K562 (cell line): ENCODE data around the gene PTPN12. TPM values are rescaled to one million over a fixed set of nuclear protein-coding genes. Genes with fewer than 3 reads are reported as not detected.

Experiments
- BRD4 ChIP-seq: fragments of 200-600 bp; sonication (generic); IDR thresholded peaks from 2 replicates; pipeline ENCODE4 v1.6.1; 2017; ENCODE audit warnings: inconsistent platforms
- CBX3 ChIP-seq, 2 experiments: IDR thresholded peaks; 1 replicate in 1 of 2; 2 replicates in 1 of 2; pipeline ENCODE4 v1.6.1; 2012; ENCODE audit warnings: inconsistent platforms in 2 of 2, low read length in 2 of 2, borderline replicate concordance in 1 of 2, control low read depth in 1 of 2
- ELF1 ChIP-seq: fragments of 200-800 bp; sonication (Bioruptor generic); IDR thresholded peaks from 2 replicates; pipeline ENCODE4 v1.6.1; 2016; ENCODE audit warnings: missing genetic modification characterization, missing compliant biosample characterization
- ETV1 ChIP-seq: fragments of 450-650 bp; conservative IDR thresholded peaks from 2 replicates; pipeline ENCODE4 v1.6.1; 2016; ENCODE audit warnings: missing genetic modification characterization, control low read depth, low read depth, missing compliant biosample characterization
- GABPA ChIP-seq: fragments of 200-800 bp; sonication (Bioruptor generic); conservative IDR thresholded peaks from 2 replicates; pipeline ENCODE4 v1.6.1; 2016; ENCODE audit warnings: low read depth, missing genetic modification characterization, missing compliant biosample characterization
- MYC ChIP-seq, 2 experiments: fragments of 250-450 bp in 1 of 2; sonication (Bioruptor Pico) in 1 of 2; IDR thresholded peaks; 2 replicates each; pipeline versions ENCODE4 v1.5.1 to v1.6.1; 2012 to 2021; ENCODE audit warnings: low read depth in 2 of 2, borderline replicate concordance in 1 of 2, improper control_type of control experiment in 1 of 2, low read length in 1 of 2, mild to moderate bottlenecking in 1 of 2, moderate library complexity in 1 of 2
- SETDB1 ChIP-seq: IDR thresholded peaks from one replicate; pipeline ENCODE4 v1.6.1; 2012; ENCODE audit warnings: low read length, control low read depth, inconsistent platforms
- SMAD4 ChIP-seq: fragments of 250-450 bp; sonication (Bioruptor Pico); conservative IDR thresholded peaks from 2 replicates; pipeline ENCODE4 v1.8.0; 2021; ENCODE audit warnings: inconsistent platforms, mild to moderate bottlenecking, moderate library complexity
- SMARCE1 ChIP-seq: fragments of 450-650 bp; IDR thresholded peaks from 2 replicates; pipeline ENCODE4 v1.7.1; 2016; ENCODE audit warnings: mild to moderate bottlenecking
- TAF7 ChIP-seq: fragments of 450-650 bp; IDR thresholded peaks from 2 replicates; pipeline ENCODE4 v1.6.1; 2016; ENCODE audit warnings: missing genetic modification characterization, missing compliant biosample characterization
- TEAD1 ChIP-seq, 2 experiments: fragments of 450-650 bp in 1 of 2; sonication (generic) in 1 of 2; formaldehyde crosslinking; IDR thresholded peaks; 2 replicates each; pipeline versions ENCODE4 v1.4.0 to v1.8.0; 2020 to 2022; ENCODE audit warnings: mild to moderate bottlenecking in 2 of 2, missing genetic modification reagents in 1 of 2
- ZBTB7A ChIP-seq: IDR thresholded peaks from 2 replicates; pipeline ENCODE4 v1.6.1; 2011; ENCODE audit warnings: low read depth, mild to moderate bottlenecking, low read length, moderate library complexity, borderline replicate concordance; ENCODE audit not compliant: control insufficient read depth
- ZNF395 ChIP-seq: fragments of 200-800 bp; sonication (Bioruptor generic); IDR thresholded peaks from 2 replicates; pipeline ENCODE4 v1.6.1; 2017; ENCODE audit warnings: missing genetic modification characterization, missing compliant biosample characterization
- polyA plus RNA-seq, 8 experiments: library from polyadenylated mRNA; depleted of rRNA in 4 of 8; stranded (reverse) in 5 of 8; unstranded in 3 of 8; fragments of >200 nt; fragmentation: Nextera tagmentation in 2 of 8; fragmentation: Illumina TruSeq in 1 of 8; extraction: Ambion mirVana in 2 of 8; extraction: Trizol in 1 of 8; gene quantifications; 2 replicates each; pipeline versions ENCODE4 v1.2.1 to v1.2.3, GENCODE V29; 2011 to 2014; ENCODE audit warnings: inconsistent platforms in 1 of 8, missing spikeins in 1 of 8
- total RNA-seq, 7 experiments: library from RNA; depleted of rRNA in 6 of 7; stranded (reverse); fragments of >200 nt in 6 of 7; fragmentation: Illumina TruSeq in 2 of 7; extraction: Trizol in 2 of 7; gene quantifications; 2 replicates each; pipeline versions ENCODE4 v1.2.1 to v1.2.3, GENCODE V29; 2011 to 2021; ENCODE audit warnings: low replicate concordance in 1 of 7
- TF ChIP-seq, protein P1 (sequence below), 2 experiments: fragments of 450-650 bp; IDR thresholded peaks; 2 replicates each; pipeline ENCODE4 v1.6.1; 2018; ENCODE audit warnings: mild to moderate bottlenecking in 2 of 2, low read depth in 1 of 2; ENCODE audit not compliant: partially characterized antibody in 2 of 2
- TF ChIP-seq, protein P2 (sequence below): fragments of 450-650 bp; IDR thresholded peaks from 2 replicates; pipeline ENCODE4 v1.6.1; 2018; ENCODE audit not compliant: partially characterized antibody

Gene PTPN12
- total and polyA plus RNA-seq, 9 of the 15 experiments (the other 6 are each of a cell fraction or from before 2014, with no cell fraction given), result 15.3 to 79.8 (median 26.6) TPM

DNA sequence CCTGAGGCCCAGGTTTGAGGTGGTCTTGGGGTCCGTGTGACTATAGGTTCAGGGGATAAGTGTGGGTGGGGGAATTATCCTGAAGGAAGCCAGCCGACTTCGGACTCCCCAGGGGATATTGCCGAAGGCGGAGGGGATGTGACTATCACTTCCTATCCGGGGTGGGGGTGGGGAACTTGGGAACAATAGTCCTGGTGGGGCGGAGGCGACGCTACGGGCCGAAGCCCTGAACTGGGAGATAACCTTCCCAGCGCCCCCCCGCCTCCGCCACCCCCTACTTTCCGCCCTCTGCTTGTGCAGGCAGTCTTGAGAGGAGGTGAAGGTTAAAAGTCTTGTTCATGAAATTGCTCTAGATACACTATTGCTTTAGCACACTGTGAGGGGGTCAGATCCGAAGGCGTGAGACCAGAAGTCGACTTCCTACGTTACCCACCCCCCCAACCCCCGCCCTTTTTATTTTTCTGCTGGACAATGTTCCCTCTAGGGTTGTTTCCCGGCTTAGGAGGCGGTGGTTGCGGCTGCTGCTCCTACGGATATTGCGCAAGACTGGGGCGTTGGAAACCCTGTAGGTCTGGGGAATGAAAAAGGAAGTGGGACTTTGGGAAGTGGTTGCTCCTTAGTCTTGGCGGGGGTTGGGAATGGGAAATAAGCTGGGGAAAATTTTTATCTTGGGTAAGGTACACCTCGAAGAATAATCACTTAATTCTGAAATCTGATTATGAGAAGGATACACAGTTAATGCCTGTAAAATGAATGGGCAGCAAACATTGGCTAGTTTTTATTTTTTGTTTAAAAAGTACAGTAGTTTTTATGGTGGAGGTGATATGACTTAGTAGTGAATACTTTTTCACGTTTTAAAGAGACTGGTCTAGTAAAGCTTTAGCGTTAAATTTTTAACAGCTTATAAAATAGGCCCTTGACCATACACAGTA is 1.5 kb downstream of the PTPN12 start (continued):
- TF ChIP-seq ZNF395 (CRISPR knock-in tag), result 0 out of 2 replicates have a peak, but pooled peaks have one; percentile 12
- no peak for TF ChIP-seq TAF7 (tag)
- TF ChIP-seq ELF1 (tag), result peak; percentile 58
- TF ChIP-seq CBX3 (IDR thresholded peaks at IDR 0.05; ENCODE audit: borderline replicate concordance in 1 of 2, low read length in 2 of 2), result peak in 1 of 2 experiments; percentile 32; a peak in 1 of 3 replicates
- peak; percentile 76 for TF ChIP-seq ETV1
- peak; percentile 88; the same call in 1 of the 2 replicates for TF ChIP-seq ZBTB7A
- TF ChIP-seq SMARCE1, result peak; percentile 56
- TF ChIP-seq BRD4, result peak; percentile 70; the same call in 1 of the 2 replicates
- no peak for TF ChIP-seq SETDB1
- TF ChIP-seq GABPA (tag), result peak; percentile 85
- TF ChIP-seq MYC (IDR thresholded peaks at IDR 0.05; ENCODE audit: low read depth, low read length), result no peak
- TF ChIP-seq MYC (CRISPR knock-in tag; IDR thresholded peaks at IDR 0.05; ENCODE audit: borderline replicate concordance, low read depth), result no peak
- TF ChIP-seq, protein P1, sequence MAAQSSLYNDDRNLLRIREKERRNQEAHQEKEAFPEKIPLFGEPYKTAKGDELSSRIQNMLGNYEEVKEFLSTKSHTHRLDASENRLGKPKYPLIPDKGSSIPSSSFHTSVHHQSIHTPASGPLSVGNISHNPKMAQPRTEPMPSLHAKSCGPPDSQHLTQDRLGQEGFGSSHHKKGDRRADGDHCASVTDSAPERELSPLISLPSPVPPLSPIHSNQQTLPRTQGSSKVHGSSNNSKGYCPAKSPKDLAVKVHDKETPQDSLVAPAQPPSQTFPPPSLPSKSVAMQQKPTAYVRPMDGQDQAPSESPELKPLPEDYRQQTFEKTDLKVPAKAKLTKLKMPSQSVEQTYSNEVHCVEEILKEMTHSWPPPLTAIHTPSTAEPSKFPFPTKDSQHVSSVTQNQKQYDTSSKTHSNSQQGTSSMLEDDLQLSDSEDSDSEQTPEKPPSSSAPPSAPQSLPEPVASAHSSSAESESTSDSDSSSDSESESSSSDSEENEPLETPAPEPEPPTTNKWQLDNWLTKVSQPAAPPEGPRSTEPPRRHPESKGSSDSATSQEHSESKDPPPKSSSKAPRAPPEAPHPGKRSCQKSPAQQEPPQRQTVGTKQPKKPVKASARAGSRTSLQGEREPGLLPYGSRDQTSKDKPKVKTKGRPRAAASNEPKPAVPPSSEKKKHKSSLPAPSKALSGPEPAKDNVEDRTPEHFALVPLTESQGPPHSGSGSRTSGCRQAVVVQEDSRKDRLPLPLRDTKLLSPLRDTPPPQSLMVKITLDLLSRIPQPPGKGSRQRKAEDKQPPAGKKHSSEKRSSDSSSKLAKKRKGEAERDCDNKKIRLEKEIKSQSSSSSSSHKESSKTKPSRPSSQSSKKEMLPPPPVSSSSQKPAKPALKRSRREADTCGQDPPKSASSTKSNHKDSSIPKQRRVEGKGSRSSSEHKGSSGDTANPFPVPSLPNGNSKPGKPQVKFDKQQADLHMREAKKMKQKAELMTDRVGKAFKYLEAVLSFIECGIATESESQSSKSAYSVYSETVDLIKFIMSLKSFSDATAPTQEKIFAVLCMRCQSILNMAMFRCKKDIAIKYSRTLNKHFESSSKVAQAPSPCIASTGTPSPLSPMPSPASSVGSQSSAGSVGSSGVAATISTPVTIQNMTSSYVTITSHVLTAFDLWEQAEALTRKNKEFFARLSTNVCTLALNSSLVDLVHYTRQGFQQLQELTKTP (IDR thresholded peaks at IDR 0.05; ENCODE audit: low read depth in 1 of 2, partially characterized antibody in 2 of 2), result peak in 1 of 2 experiments; percentile 42
- peak in 1 of 2 experiments; percentile 11; a peak in 1 of 4 replicates for TF ChIP-seq TEAD1 (CRISPR knock-in tag; IDR thresholded peaks at IDR 0.05)
- TF ChIP-seq SMAD4, result peak; percentile 54
- TF ChIP-seq, protein P2, sequence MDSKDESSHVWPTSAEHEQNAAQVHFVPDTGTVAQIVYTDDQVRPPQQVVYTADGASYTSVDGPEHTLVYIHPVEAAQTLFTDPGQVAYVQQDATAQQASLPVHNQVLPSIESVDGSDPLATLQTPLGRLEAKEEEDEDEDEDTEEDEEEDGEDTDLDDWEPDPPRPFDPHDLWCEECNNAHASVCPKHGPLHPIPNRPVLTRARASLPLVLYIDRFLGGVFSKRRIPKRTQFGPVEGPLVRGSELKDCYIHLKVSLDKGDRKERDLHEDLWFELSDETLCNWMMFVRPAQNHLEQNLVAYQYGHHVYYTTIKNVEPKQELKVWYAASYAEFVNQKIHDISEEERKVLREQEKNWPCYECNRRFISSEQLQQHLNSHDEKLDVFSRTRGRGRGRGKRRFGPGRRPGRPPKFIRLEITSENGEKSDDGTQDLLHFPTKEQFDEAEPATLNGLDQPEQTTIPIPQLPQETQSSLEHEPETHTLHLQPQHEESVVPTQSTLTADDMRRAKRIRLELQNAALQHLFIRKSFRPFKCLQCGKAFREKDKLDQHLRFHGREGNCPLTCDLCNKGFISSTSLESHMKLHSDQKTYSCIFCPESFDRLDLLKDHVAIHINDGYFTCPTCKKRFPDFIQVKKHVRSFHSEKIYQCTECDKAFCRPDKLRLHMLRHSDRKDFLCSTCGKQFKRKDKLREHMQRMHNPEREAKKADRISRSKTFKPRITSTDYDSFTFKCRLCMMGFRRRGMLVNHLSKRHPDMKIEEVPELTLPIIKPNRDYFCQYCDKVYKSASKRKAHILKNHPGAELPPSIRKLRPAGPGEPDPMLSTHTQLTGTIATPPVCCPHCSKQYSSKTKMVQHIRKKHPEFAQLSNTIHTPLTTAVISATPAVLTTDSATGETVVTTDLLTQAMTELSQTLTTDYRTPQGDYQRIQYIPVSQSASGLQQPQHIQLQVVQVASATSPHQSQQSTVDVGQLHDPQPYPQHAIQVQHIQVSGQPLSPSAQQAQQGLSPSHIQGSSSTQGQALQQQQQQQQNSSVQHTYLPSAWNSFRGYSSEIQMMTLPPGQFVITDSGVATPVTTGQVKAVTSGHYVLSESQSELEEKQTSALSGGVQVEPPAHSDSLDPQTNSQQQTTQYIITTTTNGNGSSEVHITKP, result peak; percentile 42
